GM19324 (cell line): ENCODE data around the gene NRSN1.

ENCODE experiments used
- ATAC-seq: cut with Tn5 transposase; IDR thresholded peaks from one replicate; pipeline ENCODE4 v1.9.1; 2021; ENCODE audit warnings: mild to moderate bottlenecking, moderate library complexity; ENCODE audit not compliant: unreplicated experiment, low FRiP score

NRSN1 gene

GRCh38 chr6:24125980-24126379, at the start of gene NRSN1:
Gene NRSN1, plus strand, starts transcription at chr6:24126215. Its CDS starts 8,113 bp downstream, at chr6:24134328.
- ATAC-seq, result no peak

GRCh38 chr6:24078200-24078599, 47.8 kb upstream of the NRSN1 start:
- no peak for ATAC-seq

- no peak for ATAC-seq
Observed at GRCh38 chr6:24079076-24079475, 46.9 kb upstream of the NRSN1 start.

- ATAC-seq, result no peak
Observed at GRCh38 chr6:24080711-24081110, 45.3 kb upstream of the NRSN1 start.

GRCh38 chr6:24089736-24090135, 36.3 kb upstream of the NRSN1 start:
- no peak for ATAC-seq

- ATAC-seq, result no peak
Observed at GRCh38 chr6:24092407-24092806, 33.6 kb upstream of the NRSN1 start.

- ATAC-seq, result no peak
Observed at GRCh38 chr6:24093381-24093780, 32.6 kb upstream of the NRSN1 start.

- no peak for ATAC-seq
Observed at GRCh38 chr6:24099181-24099580, 26.8 kb upstream of the NRSN1 start.

- ATAC-seq, result no peak
Observed at GRCh38 chr6:24100024-24100769, 25.8 kb upstream of the NRSN1 start.

GRCh38 chr6:24100770-24101155, 25.3 kb upstream of the NRSN1 start:
- ATAC-seq, result no peak

- ATAC-seq, result no peak
Observed at GRCh38 chr6:24105191-24105590, 20.8 kb upstream of the NRSN1 start.

GRCh38 chr6:24106291-24106690, 19.7 kb upstream of the NRSN1 start:
- no peak for ATAC-seq

GRCh38 chr6:24107294-24107693, 18.7 kb upstream of the NRSN1 start:
- ATAC-seq, result no peak

GRCh38 chr6:24108056-24108455, 18.0 kb upstream of the NRSN1 start:
- no peak for ATAC-seq

GRCh38 chr6:24110417-24110816, 15.6 kb upstream of the NRSN1 start:
- ATAC-seq, result no peak

GRCh38 chr6:24113891-24114290, 12.1 kb upstream of the NRSN1 start:
- ATAC-seq, result no peak

GRCh38 chr6:24117021-24117420, 9.0 kb upstream of the NRSN1 start:
- no peak for ATAC-seq

GRCh38 chr6:24122139-24122538, 3.9 kb upstream of the NRSN1 start:
- ATAC-seq, result no peak

- ATAC-seq, result no peak
Observed at GRCh38 chr6:24126586-24127192, 674 bp downstream of the NRSN1 start.

GRCh38 chr6:24127316-24127715, 1.3 kb downstream of the NRSN1 start:
- no peak for ATAC-seq

GRCh38 chr6:24131751-24132150, 5.7 kb downstream of the NRSN1 start:
- no peak for ATAC-seq

- ATAC-seq, result no peak
Observed at GRCh38 chr6:24139080-24139479, 13.1 kb downstream of the NRSN1 start.
